ENCODE results near the gene MACROH2A1. TPM values are rescaled to one million over a fixed set of nuclear protein-coding genes. Genes with fewer than 3 reads are reported as not detected.

MACROH2A1 gene
- polyA plus RNA-seq, 2 of the 4 experiments (the other 2 are of a cell fraction): 158 to 172 TPM

- no peak overlapping the region for H3K4me3 ChIP-seq
- ATAC-seq (no peak), DNase-seq (ENCODE audit: low read depth in 1 of 2, low spot score in 1 of 2) (no peak), FAIRE-seq (no peak)
- no peak overlapping the region for H3K27ac ChIP-seq
- H3K4me1 ChIP-seq: no peaks in the 10 kb centered on the region
- ChIA-PET CTCF (interaction anchor here (1.3 to 6.1 kb wide), 5 partner anchors 13 to 24 kb away, joined by 4 to 31 read pairs (median 12); no protein-coding TSS in a partner anchor), POLR2A (no interaction called here)
- H3K4me2 ChIP-seq: no peak overlapping the region
- H3K9me3 ChIP-seq: no peaks in the 10 kb centered on the region
- no peak for TF ChIP-seq MAFK (IDR thresholded peaks at IDR 0.05; ENCODE audit: partially characterized antibody)
- no peak for TF ChIP-seq MAZ (IDR thresholded peaks at IDR 0.05; ENCODE audit: borderline replicate concordance, low read depth, low read length)
- TF ChIP-seq HOXA7 (CRISPR knock-in tag; IDR thresholded peaks at IDR 0.05): no peak
- no peak for TF ChIP-seq NFE2L2 (conservative IDR thresholded peaks at IDR 0.05; ENCODE audit: low read length)
- TF ChIP-seq CHD2 (IDR thresholded peaks at IDR 0.05; ENCODE audit: low read length, partially characterized antibody): no peak
- TF ChIP-seq USF2 (IDR thresholded peaks at IDR 0.05): no peak
- TF ChIP-seq JUNB (IDR thresholded peaks at IDR 0.05): no peak
- no peak for TF ChIP-seq HOXB5 (CRISPR knock-in tag; IDR thresholded peaks at IDR 0.05)
- no peak for TF ChIP-seq CBX8 (IDR thresholded peaks at IDR 0.05)
- TF ChIP-seq ESRRA (IDR thresholded peaks at IDR 0.05; ENCODE audit: borderline replicate concordance, low read length): no peak
- WGBS (ENCODE audit: missing lambda C conversion rate): 57% methylated on average over 10 of the region's 11 CpGs
These were observed 42.4 kb upstream of the MACROH2A1 start for GRCh38 chr5:135441350-135441831.

GRCh38 chr5:135440916-135441315 is 41.9 kb upstream of the MACROH2A1 start:
- 58% methylated on average over 6 of the region's 6 CpGs for WGBS (ENCODE audit: missing lambda C conversion rate)
- no peak overlapping the region for H3K4me2 ChIP-seq
- TF ChIP-seq FOSB (CRISPR knock-in tag; IDR thresholded peaks at IDR 0.05) (no peak), E2F6 (IDR thresholded peaks at IDR 0.05; ENCODE audit: borderline replicate concordance, low read depth) (no peak), FOXS1 (CRISPR knock-in tag; IDR thresholded peaks at IDR 0.05) (no peak), HOXA7 (CRISPR knock-in tag; IDR thresholded peaks at IDR 0.05) (no peak), ZC3H11A (IDR thresholded peaks at IDR 0.05) (no peak), HOXB13 (CRISPR knock-in tag; IDR thresholded peaks at IDR 0.05; ENCODE audit: low read depth) (no peak), HES2 (IDR thresholded peaks at IDR 0.05) (no peak), JUNB (IDR thresholded peaks at IDR 0.05) (no peak), TFCP2L1 (CRISPR knock-in tag; IDR thresholded peaks at IDR 0.05) (no peak), CEBPB (IDR thresholded peaks at IDR 0.05) (no peak), MAFK (IDR thresholded peaks at IDR 0.05; ENCODE audit: partially characterized antibody) (no peak), ZFP36 (IDR thresholded peaks at IDR 0.05; ENCODE audit: borderline replicate concordance, partially characterized antibody) (no peak), POLR2AphosphoS2 (conservative IDR thresholded peaks at IDR 0.05; ENCODE audit: low read length) (no peak), RNF2 (IDR thresholded peaks at IDR 0.05; ENCODE audit: borderline replicate concordance, low read depth) (no peak), CBX2 (IDR thresholded peaks at IDR 0.05; ENCODE audit: borderline replicate concordance, low read depth) (no peak), HOXB5 (CRISPR knock-in tag; IDR thresholded peaks at IDR 0.05) (no peak), REST (IDR thresholded peaks at IDR 0.05) (no peak), MYC (IDR thresholded peaks at IDR 0.05; ENCODE audit: borderline replicate concordance, low read length) (no peak)
- ChIA-PET POLR2A (no interaction called here), CTCF (interaction anchor here (1.2 to 6.1 kb wide), 7 partner anchors 8 to 129 kb away, joined by 4 to 31 read pairs (median 7); no protein-coding TSS in a partner anchor)
- no peak overlapping the region for H3K27ac ChIP-seq
- no peaks in the 10 kb centered on the region for H3K4me1 ChIP-seq
- H3K9me3 ChIP-seq: no peaks in the 10 kb centered on the region
- H3K4me3 ChIP-seq: no peak overlapping the region
- DNase-seq (ENCODE audit: low read depth in 1 of 2, low spot score in 1 of 2) (no peak), ATAC-seq (no peak), FAIRE-seq (no peak)
